GM19463 (cell line): ENCODE data around the gene PRSS8.
"Not testable (repeated sequence)": the region's sequence is repeated elsewhere in the genome, so short reads cannot be mapped to it uniquely, and the experiment has no call there.

ENCODE experiments used
- ATAC-seq: cut with Tn5 transposase; IDR thresholded peaks from one replicate; pipeline ENCODE4 v1.9.1; 2021; ENCODE audit warnings: mild to moderate bottlenecking, moderate library complexity; ENCODE audit not compliant: unreplicated experiment

PRSS8 gene

GRCh38 chr16:31135535-31136286, at the start of gene PRSS8:
Gene PRSS8 (minus strand): TSS chr16:31135727. CDS start chr16:31135498, 229 bp downstream.
- ATAC-seq: no peak

DNA sequence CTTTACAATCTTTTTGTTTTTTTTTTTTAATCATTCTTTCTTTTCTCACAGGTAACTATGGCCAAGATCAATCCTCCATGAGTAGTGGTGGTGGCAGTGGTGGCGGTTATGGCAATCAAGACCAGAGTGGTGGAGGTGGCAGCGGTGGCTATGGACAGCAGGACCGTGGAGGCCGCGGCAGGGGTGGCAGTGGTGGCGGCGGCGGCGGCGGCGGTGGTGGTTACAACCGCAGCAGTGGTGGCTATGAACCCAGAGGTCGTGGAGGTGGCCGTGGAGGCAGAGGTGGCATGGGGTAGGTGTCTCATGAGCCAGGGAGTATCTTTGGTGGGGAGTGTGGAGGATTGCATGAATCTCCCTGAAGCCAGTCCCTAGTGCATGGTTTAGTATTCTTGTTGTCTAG, 49.4 kb upstream of the PRSS8 start:
- ATAC-seq: no peak

- ATAC-seq: no peak
Observed at GRCh38 chr16:31183432-31184428, 48.2 kb upstream of the PRSS8 start.

DNA sequence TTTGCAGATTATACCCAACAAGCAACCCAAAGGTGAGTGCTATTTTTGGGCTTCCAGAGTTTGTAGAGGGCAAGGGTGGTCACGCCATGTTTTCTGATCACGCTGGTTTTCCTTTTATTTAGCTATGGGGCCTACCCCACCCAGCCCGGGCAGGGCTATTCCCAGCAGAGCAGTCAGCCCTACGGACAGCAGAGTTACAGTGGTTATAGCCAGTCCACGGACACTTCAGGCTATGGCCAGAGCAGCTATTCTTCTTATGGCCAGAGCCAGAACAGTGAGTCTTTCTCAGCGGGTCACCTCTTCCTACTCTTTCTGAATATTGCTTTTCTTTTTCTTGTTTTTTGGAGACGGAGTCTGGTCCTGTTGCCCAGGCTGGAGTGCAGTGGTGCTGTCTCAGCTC, 46.9 kb upstream of the PRSS8 start:
- no peak for ATAC-seq

DNA sequence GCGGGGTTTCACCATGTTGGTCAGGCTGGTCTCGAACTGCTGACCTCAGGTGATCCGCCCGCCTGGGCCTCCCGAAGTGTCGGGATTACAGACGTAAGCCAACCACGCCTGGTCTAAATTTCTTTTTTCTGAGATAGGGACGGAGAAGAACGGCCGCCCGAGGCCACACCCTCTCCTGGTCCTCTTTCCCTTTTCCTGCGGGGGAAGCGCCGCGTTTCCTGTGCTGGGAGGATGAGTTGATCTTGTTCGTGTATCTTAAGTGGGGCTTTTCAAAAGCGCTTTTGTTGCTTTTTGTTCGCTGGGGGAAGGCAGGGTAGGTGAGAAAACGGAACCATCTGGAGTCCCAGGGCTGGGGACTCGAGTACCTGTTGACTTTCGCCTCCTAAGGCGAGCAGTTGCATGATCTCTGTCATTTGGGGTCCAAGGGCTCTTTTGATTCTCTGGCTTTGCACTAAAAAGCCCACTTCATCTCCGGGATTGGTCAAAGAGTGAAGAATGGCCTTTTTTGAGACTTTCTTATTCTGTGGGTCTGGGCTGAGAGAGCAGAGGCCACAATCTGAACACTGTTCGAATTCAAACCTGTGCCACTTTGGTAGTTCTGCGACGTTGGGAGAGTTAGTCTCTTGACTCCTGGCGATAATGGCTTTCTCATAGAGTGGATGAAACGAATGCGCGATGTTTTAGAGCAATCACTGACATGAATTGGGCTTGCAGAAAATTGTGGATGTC, 45.7 kb upstream of the PRSS8 start:
- ATAC-seq: no peak

DNA sequence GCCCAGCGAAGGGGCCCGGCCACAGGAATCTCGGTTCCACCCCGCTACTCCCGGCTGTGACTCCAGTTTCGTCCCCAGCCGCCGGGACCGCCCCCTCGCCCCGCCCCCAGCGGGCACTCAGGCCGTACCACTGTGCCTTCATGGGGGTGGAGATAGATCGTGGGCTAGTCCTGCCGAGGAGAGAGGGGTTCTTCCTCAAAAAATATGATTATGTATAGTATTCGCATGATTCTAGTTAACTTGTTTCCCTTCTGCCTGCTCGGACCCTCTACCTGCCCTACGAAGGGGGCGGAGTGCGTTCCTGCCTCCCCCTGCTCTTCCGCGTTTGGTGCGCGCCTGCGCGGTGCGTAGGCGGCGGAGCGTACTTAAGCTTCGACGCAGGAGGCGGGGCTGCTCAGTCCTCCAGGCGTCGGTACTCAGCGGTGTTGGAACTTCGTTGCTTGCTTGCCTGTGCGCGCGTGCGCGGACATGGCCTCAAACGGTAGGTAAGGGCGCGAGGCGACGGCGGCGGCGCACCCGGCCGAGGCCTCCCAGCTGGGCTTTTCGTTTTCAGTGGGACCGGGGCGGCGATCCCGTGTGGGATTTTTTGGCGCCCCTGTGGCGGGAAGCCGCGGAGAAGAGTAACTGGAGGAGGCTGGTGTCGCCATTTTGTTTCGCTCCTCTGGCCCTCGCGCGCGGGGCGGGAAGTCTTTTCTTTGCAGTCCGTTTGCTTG, 44.4 kb upstream of the PRSS8 start, which contains the start of gene FUS:
Gene FUS (plus strand): TSS at position 393 of the 713 bp plus-strand sequence. CDS start 76 bp downstream, at position 469.
- peak; percentile 44 for ATAC-seq

GRCh38 chr16:31179219-31179746, 43.8 kb upstream of the PRSS8 start:
- ATAC-seq: peak; percentile 1

DNA sequence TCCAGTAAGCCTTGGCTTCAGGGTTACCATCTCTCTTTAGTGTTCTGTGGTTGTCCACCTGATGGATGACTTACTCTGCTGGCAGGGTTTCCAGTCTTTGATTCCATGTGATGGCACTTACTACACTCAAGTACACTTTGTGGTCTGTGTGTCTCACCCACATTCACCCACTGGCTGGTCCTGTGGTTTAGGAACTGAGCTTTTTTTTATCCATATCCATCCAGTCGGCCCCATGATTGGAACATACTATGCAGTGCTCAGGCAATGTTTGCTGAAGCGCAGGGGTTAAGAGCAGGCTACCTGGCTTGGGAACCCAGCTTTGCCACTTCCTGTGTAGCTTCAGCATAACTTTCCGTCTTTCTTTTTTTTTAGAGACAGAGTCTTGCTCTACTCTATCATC, 41.6 kb upstream of the PRSS8 start:
- no peak for ATAC-seq

DNA sequence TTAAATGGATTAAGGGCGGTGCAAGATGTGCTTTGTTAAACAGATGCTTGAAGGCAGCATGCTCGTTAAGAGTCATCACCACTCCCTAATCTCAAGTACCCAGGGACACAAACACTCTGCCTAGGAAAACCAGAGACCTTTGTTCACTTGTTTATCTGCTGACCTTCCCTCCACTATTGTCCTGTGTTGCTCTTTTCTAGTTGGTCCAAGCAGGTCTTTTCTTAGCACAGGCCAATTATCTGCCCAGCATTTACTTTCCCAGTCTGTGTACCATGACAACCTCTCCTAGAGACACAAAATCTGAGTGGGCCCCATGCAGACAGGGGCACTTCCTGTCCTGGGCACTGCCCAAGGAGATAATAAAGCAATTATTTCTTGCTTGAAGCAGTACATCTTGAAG, 34.5 kb upstream of the PRSS8 start:
- not testable (repeated sequence) for ATAC-seq

DNA sequence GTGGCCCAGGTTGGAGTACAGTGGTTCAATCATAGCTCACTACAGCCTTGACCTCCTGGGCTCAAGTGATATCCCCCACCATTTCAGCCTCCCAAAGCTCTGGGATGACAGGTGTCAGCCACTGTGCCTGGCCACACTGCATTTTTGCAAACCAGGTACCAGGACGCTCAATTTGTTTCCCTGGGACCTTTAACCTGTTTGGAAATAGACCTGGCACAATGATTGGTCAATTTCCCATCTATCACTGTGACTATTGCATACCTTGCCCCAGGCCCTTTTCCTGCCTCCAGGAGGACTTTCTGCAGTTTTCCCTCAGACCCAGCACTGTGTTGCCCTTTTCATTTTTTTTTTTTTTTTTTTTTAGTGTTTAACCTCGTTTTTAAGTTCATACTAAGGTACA, 33.3 kb upstream of the PRSS8 start:
- ATAC-seq: no peak

DNA sequence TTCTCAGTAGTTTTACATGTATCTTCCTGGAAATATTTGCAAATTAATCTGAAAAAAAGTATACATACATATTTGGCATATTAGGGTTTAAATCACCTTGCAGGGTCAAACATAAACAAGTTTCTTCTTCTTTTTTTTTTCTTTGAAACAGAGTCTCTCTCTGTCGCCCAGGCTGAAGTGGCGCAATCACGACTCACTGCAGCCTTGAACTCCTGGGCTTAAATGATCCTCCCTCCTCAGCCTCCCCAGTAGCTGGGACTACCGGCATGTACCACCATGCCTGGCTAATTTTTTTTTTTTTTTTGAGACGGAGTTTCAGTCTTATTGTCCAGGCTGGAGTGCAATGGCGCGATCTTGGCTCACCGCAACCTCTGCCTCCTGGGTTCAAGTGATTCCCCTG, 31.8 kb upstream of the PRSS8 start:
- ATAC-seq: no peak

DNA sequence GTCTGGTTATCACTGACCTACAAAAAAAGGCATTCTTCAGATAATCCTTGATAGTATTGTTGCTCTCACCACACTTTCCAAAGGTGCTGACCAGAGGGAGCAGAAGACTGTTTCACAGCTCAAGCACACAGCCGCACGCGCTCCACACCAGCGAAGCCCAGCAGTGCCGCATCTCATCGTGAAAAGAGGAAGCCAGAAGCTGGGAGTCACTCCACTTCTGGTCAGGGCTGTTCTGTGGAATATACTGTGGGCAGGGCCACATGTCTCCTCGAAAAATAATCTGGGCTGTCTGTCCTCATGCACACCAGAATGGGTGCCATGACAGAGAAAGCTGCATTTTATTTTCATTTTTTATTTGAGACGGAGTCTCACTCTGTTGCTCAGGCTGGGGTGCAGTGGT, 21.6 kb upstream of the PRSS8 start:
- ATAC-seq: no peak

GRCh38 chr16:31150976-31151375, 15.4 kb upstream of the PRSS8 start:
- ATAC-seq: not testable (repeated sequence)

DNA sequence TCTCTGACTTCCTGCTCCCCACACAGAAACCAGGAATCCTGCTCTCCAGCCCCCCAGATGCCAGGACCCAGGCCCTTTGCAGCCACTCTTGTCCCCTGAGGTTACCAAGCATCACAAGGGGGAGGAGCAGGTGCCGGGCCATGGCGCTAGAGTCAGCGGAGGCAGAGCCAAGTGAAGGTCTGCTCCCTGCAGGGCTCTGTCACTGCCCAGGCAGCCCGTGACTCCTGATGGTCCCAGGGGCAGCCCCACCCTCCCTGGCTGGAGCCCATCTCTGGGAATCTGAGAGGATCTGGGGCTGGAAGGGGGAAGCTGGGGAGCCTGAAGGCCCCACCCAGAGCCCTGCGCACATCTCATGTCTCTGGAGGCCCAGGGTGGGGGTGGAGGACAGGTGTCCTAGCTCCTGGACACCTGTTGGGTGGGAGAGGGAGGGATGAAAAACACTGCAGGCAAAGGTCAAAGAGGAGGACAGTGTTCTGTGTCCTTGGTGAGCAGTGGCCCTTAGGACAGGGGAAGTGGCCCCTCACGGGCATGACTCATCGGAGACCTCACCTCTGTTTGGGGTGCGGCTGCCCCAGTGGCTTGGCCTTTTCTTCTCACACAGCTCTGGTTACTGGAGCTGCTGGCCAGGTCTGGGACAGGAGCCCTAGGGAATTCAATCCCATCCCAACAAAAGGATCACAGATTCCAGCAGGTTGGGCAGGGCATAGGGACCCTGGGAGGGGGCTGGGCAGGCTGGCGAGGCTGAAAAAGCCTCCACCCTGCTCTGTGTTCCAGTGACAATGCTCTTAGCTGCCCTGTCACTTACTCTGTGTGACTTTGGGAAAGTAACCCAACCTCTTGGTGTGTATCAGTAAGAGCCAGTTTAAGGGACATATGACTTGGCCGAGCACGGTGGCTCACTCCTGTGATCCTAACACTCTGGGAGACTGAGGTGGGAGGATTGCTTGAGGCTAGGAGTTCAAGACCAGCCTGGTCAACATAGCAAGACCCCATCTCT, 14.7 kb upstream of the PRSS8 start, which contains the start of gene PRSS36:
Gene PRSS36 (minus strand): TSS at position 173 of the 997 bp plus-strand sequence. CDS start 31 bp downstream, at position 142.
- ATAC-seq: no peak

DNA sequence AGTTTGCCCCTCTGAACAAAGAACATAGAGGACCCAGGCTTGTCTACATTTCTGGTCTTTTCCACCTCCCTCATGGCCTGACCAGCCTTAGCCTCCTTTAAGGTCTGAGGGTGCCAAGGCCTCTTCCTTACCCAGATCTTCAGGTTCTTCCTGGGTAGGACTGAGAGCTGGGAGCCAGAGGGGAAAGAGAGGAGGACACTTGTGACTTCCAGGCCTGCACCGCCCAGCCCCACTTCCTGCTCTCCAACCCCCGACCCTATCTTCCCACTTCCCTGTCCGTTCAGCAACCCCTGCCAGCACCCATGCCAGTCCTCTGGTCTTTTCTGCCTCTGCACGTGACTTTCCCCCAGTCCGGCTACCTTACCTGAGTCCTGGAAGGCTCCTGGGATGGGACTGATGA, 13.8 kb upstream of the PRSS8 start:
- ATAC-seq: no peak

DNA sequence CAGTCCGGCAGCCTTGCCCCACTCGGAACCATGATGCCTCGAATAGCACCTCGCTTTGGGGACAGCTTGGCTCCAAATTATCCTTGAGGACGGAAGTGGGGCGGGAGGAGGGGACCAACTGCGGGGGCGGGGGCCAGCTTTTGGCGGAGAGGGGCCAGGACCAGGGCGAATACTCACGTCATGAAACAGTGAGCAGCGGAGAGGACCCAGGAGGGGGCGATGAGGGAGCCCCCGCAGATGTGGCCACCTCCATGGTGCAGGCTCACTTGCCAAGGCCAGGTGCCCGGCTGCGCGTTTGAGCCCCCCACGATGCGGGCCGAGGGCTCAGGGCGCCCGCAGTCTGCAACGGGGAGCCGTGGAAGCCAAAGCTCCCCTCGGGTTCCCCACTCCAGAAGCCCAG, 13.4 kb upstream of the PRSS8 start:
- ATAC-seq: no peak

DNA sequence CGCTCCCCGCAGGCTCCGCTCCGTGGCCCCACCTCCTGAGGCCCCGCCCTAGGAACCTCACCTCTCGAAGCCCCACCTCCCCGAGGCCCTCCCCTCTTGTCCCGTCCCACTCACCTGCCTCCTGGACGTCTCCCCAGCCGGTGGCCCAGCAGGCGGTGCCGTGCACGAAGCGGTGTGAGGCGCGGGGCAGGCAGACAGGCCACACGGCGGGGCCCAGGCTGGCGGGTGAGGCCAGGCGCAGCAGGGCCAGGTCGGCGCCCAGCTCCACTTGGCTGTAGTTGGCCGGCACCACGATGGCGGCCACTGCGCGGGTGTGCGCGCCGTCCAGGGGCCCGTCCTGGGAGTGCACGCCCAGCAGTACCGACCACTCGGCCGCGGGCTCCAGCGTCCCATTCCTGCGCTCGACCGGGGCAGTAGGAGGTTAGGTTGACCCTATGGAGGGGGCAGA, 12.8 kb upstream of the PRSS8 start:
- ATAC-seq: no peak

DNA sequence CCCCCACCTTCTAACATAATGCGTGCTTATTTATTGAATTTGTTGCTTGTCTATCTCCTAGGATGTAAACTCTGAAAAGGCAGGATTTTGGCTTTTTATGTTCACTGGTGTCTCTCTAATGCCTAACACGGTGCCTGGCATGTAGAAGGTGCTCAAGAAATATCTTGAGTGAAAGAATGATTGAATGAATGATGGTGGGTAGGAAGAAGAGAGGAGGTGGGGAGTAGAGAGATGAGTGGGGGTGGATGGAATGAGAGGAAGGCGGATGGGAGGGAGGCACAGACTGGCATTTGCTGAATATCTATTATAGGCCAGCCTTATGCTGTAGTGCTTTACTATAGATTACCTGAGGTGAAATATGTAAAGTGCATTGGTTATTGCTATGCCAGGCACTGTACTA, 12.0 kb upstream of the PRSS8 start:
- no peak for ATAC-seq
